Measurements from ENCODE around the gene RABGAP1. TPM values are rescaled to one million over a fixed set of nuclear protein-coding genes. Genes with fewer than 3 reads are reported as not detected.

The RABGAP1 gene
- total RNA-seq, 1 donor from 2014 or later: 58.1 TPM

DNA sequence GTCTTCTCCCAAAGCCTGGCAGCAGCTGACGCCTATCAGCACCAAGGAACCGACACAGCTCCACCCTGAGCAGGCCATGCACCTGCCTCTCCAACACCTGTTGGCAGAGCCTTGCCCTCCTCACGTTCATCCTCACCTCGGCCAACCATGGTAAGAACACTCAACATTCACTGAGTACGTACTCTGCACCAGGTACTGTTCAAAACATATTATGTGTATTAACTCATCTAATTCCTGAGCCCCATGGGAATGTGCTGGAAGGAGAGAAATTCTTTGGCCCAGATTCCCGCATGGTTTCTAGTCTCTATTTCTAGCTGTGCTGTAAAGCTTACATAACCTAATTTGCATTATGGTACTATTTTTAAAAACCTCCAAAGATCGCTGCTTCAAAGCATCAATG, 178.7 kb downstream of the RABGAP1 start:
- POLR2A ChIA-PET: interaction anchor here (0.6 kb wide), 1 partner anchor 18 kb away, joined by 9 read pairs; no protein-coding TSS in a partner anchor
- intact Hi-C loops (cut with micrococcal nuclease): no loop called here
- CTCF ChIA-PET: no interaction called here
- peaks cover 7% of the 10 kb centered on the region for H3K4me1 Mint-ChIP-seq
- no peak for DNase-seq
- TF ChIP-seq, protein P1, sequence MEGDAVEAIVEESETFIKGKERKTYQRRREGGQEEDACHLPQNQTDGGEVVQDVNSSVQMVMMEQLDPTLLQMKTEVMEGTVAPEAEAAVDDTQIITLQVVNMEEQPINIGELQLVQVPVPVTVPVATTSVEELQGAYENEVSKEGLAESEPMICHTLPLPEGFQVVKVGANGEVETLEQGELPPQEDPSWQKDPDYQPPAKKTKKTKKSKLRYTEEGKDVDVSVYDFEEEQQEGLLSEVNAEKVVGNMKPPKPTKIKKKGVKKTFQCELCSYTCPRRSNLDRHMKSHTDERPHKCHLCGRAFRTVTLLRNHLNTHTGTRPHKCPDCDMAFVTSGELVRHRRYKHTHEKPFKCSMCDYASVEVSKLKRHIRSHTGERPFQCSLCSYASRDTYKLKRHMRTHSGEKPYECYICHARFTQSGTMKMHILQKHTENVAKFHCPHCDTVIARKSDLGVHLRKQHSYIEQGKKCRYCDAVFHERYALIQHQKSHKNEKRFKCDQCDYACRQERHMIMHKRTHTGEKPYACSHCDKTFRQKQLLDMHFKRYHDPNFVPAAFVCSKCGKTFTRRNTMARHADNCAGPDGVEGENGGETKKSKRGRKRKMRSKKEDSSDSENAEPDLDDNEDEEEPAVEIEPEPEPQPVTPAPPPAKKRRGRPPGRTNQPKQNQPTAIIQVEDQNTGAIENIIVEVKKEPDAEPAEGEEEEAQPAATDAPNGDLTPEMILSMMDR (IDR thresholded peaks at IDR 0.05): no peak
- H3K36me3 Mint-ChIP-seq (ENCODE audit: low read depth): peaks cover 89% of the 10 kb centered on the region
- ATAC-seq (ENCODE audit: low read depth): no peak
- no peaks in the 10 kb centered on the region for H3K9me3 Mint-ChIP-seq
- no peak overlapping the region for H3K27ac Mint-ChIP-seq
- H3K4me3 Mint-ChIP-seq: no peak overlapping the region
- H3K27me3 Mint-ChIP-seq: no peaks in the 10 kb centered on the region

DNA sequence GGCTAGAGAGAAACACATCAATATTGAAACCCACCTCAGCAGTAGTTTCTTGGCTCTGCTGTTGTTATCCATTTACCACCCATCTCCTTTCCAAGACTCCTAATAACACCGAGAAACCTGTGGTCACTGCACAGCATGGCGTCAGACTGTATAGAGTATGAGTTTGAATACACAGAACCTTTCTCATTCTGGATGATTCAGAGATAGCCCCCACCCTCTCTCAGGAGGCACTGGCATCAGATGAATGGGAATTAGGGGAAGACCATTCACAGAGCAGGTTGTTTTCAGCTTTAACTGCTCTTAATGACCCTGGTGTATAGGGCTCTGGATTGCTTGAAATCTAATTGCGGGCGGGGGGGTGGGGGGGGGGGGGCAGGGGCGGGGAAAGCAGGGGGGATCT, 179.3 kb downstream of the RABGAP1 start:
- Mint-ChIP-seq H3K27me3 (no peaks in the 10 kb centered on the region), H3K9me3 (no peaks in the 10 kb centered on the region), H3K4me1 (peaks cover 7% of the 10 kb centered on the region), H3K4me3 (no peak overlapping the region), H3K36me3 (ENCODE audit: low read depth) (peaks cover 84% of the 10 kb centered on the region), H3K27ac (peak overlapping the region; percentile 10)
- ATAC-seq (ENCODE audit: low read depth) (no peak), DNase-seq (no peak)
- intact Hi-C loops (cut with micrococcal nuclease): no loop called here
- CTCF ChIA-PET: no interaction called here
- POLR2A ChIA-PET: no interaction called here
- TF ChIP-seq, protein P1 (IDR thresholded peaks at IDR 0.05): no peak

DNA sequence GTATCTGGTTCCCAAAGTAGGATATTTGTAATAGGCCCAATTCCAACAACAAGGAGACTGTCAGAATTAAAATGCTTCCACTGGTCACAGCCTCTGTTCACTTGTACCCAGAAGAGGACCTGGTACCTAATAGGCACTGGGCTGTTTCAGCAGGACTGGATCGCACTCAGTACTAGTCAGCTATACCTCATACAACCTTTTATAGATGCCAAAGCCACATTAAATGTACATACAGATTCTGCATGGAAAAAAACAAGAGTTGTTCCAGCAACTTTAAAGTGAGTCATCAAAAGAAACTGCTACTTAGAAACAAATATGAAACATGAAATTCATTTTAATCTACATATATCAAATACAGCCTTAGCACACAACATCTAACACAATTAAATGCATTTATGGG, 180.1 kb downstream of the RABGAP1 start:
- ChIA-PET CTCF (no interaction called here), POLR2A (interaction anchor here (0.7 kb wide), 1 partner anchor 9 kb away, joined by 3 read pairs; no protein-coding TSS in a partner anchor)
- DNase-seq (no peak), ATAC-seq (ENCODE audit: low read depth) (no peak)
- H3K9me3 Mint-ChIP-seq: no peaks in the 10 kb centered on the region
- peaks cover 7% of the 10 kb centered on the region for H3K4me1 Mint-ChIP-seq
- TF ChIP-seq, protein P1 (IDR thresholded peaks at IDR 0.05): no peak
- H3K36me3 Mint-ChIP-seq (ENCODE audit: low read depth): peaks cover 83% of the 10 kb centered on the region
- no peak overlapping the region for H3K4me3 Mint-ChIP-seq
- H3K27me3 Mint-ChIP-seq: no peaks in the 10 kb centered on the region
- no peak overlapping the region for H3K27ac Mint-ChIP-seq
- intact Hi-C loops (cut with micrococcal nuclease): no loop called here

DNA sequence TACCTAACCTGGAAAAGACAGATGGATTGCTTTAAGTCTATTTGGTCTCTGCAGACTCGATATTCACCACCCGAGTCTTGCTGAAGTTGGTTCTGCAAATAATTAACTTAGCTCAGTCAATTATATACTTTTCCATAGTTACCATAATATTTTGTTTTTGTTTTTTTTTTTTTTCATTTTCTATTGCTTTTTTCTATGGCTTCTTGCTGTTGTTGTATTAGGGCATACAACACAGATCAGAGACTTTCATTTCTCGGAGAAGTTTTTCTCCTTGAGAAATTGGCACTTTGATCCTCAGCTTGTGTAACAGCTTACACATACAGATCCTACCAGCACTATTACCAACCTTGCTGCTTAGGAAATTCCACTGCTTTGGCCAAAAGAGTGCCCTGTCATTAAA, 180.6 kb downstream of the RABGAP1 start:
- Mint-ChIP-seq H3K27ac (no peak overlapping the region), H3K36me3 (ENCODE audit: low read depth) (peaks cover 83% of the 10 kb centered on the region), H3K27me3 (no peaks in the 10 kb centered on the region), H3K4me1 (peaks cover 7% of the 10 kb centered on the region), H3K9me3 (no peaks in the 10 kb centered on the region), H3K4me3 (no peak overlapping the region)
- ATAC-seq (ENCODE audit: low read depth) (no peak), DNase-seq (no peak)
- intact Hi-C loops (cut with micrococcal nuclease): no loop called here
- POLR2A ChIA-PET: interaction anchor here (0.7 kb wide), 1 partner anchor 9 kb away, joined by 3 read pairs; no protein-coding TSS in a partner anchor
- CTCF ChIA-PET: interaction anchor here (3.1 kb wide), 1 partner anchor 228 kb away, joined by 13 read pairs; no protein-coding TSS in a partner anchor
- TF ChIP-seq, protein P1 (IDR thresholded peaks at IDR 0.05): no peak

DNA sequence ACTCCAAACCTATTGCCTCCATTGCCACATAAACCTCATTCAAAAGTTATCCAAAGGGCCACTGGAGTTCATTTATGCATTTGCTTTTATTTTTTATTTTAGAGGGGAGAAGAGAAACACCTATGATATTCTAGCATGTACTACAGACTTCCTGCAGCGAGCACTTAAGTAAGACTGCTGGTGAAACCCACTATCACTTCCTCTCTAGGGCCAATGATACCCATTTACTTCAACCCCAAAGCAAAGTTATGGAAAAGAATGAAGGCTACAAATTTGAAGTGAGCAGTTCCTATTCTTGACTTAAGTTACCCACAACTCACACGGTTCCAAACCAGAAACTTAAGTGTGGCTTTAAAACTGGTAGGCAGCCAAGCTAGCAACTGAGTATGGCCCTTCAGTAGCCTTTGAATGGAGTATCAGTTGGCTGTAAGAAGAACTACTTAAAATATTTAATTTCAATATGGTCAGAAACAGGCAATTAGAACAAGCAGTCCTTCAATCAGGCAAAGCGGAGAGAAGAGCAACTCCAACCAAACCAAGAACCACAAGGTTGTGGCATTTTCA, 186.8 kb downstream of the RABGAP1 start:
- intact Hi-C loops (cut with micrococcal nuclease): loop anchor here (5.0 kb wide), 1 partner anchor 40 kb away; no protein-coding TSS in a partner anchor
- Mint-ChIP-seq H3K9me3 (no peaks in the 10 kb centered on the region), H3K27me3 (no peaks in the 10 kb centered on the region), H3K36me3 (ENCODE audit: low read depth) (peaks cover 63% of the 10 kb centered on the region), H3K27ac (no peak overlapping the region), H3K4me3 (no peak overlapping the region), H3K4me1 (peaks cover 21% of the 10 kb centered on the region)
- ChIA-PET CTCF (interaction anchor here (1.4 kb wide), 1 partner anchor 222 kb away, joined by 3 read pairs; no protein-coding TSS in a partner anchor), POLR2A (no interaction called here)
- TF ChIP-seq, protein P1 (IDR thresholded peaks at IDR 0.05): no peak
- ATAC-seq (ENCODE audit: low read depth): peak; percentile 42
- no peak for DNase-seq
